ENCODE results near the gene TAS2R60. TPM values are rescaled to one million over a fixed set of nuclear protein-coding genes. Genes with fewer than 3 reads are reported as not detected.

Gene TAS2R60
- total and polyA plus RNA-seq, 2 of the 8 experiments (the other 6 are each of a cell fraction or from before 2014, with no cell fraction given): 0.15 to 0.32 TPM

DNA sequence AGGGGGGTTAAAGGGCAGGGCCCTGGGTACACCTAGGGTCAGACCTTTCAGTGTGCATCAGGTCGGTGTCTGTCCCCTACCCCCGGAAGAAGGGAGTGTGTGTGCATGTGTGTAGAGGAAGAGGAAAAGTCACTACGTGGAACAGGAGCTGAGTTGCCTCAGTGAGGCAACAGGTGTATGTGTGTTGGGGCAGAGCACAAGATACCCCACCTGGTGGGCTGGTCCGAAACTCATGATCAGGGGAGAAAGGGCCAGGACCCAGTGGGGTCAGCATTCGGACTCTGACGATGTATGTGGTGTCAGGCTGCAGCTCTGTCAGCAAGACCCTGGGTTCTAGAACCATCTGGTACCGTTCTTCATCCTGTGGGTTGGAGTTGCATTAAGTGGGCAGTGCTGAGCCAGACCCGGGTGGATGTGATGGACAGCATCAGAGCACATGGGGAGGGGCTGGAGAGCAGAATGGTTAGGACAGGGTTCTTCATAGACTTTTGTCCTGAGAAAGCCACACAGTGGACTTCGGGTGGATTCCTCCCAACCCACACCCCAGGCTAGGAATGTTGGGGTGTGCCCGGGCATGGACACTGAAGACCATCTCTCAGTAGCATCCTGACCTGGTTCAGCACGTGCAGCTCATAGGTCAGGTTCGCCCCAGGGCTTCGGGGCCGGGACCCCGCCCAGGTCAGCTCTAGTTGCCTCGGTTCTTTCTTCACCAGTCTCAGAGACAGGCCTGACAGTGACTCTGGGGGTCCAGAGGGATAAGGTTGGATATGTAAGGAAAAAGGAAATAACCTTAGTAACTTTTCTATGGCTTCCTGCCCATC, 45.3 kb upstream of the TAS2R60 start (continued):
- TF ChIP-seq GABPA (IDR thresholded peaks at IDR 0.05; ENCODE audit: borderline replicate concordance, insufficient read depth, low read length) (no peak), E2F6 (IDR thresholded peaks at IDR 0.05) (no peak), POLR2A (IDR thresholded peaks at IDR 0.05; ENCODE audit: control extremely low read depth in 1 of 2, low read depth in 2 of 2, low read length in 2 of 2) (no peak), GTF2F1 (IDR thresholded peaks at IDR 0.05; ENCODE audit: borderline replicate concordance, low read depth, low read length) (no peak), KDM4A (IDR thresholded peaks at IDR 0.05; ENCODE audit: low read depth, low read length, severe bottlenecking) (no peak)
